Ishikawa (cell line): ENCODE data around the gene VGLL3.
A peak's percentile ranks its signal among the peaks of the same experiment; 100 is the strongest.

Source experiments
- CEBPB ChIP-seq: IDR thresholded peaks from 2 replicates; pipeline ENCODE4 v1.6.1; 2012
- CREB1 ChIP-seq: IDR thresholded peaks from 2 replicates; pipeline ENCODE4 v1.6.1; 2012; ENCODE audit warnings: low read depth
- EGR1 ChIP-seq: IDR thresholded peaks from 2 replicates; pipeline ENCODE4 v1.6.1; 2012
- EP300 ChIP-seq: IDR thresholded peaks from 2 replicates; pipeline ENCODE4 v1.6.1; 2012; ENCODE audit warnings: borderline replicate concordance
- FOXM1 ChIP-seq: IDR thresholded peaks from 2 replicates; pipeline ENCODE4 v1.6.1; 2012; ENCODE audit warnings: low read depth, borderline replicate concordance
- NFIC ChIP-seq: IDR thresholded peaks from 2 replicates; pipeline ENCODE4 v1.6.1; 2012
- RAD21 ChIP-seq: IDR thresholded peaks from 2 replicates; pipeline ENCODE4 v1.6.1; 2012; ENCODE audit warnings: low read depth
- TAF1 ChIP-seq: IDR thresholded peaks from 2 replicates; pipeline ENCODE4 v1.6.1; 2012; ENCODE audit warnings: low read depth, mild to moderate bottlenecking
- TCF12 ChIP-seq: IDR thresholded peaks from 2 replicates; pipeline ENCODE4 v1.6.1; 2012; ENCODE audit warnings: low read depth
- TEAD4 ChIP-seq: IDR thresholded peaks from 2 replicates; pipeline ENCODE4 v1.6.1; 2012
- YY1 ChIP-seq: IDR thresholded peaks from 2 replicates; pipeline ENCODE4 v1.6.1; 2012; ENCODE audit warnings: low read depth
- ZBTB7A ChIP-seq: IDR thresholded peaks from 2 replicates; pipeline ENCODE4 v1.6.1; 2012; ENCODE audit warnings: low read depth
- TF ChIP-seq, protein P1 (sequence below): IDR thresholded peaks from 2 replicates; pipeline ENCODE4 v1.6.1; 2012
- TF ChIP-seq, protein P2 (sequence below): IDR thresholded peaks from 2 replicates; pipeline ENCODE4 v1.6.1; 2012; ENCODE audit warnings: low read depth, mild to moderate bottlenecking
- TF ChIP-seq, protein P3 (sequence below): IDR thresholded peaks from 2 replicates; pipeline ENCODE4 v1.6.1; 2012

The VGLL3 gene

DNA sequence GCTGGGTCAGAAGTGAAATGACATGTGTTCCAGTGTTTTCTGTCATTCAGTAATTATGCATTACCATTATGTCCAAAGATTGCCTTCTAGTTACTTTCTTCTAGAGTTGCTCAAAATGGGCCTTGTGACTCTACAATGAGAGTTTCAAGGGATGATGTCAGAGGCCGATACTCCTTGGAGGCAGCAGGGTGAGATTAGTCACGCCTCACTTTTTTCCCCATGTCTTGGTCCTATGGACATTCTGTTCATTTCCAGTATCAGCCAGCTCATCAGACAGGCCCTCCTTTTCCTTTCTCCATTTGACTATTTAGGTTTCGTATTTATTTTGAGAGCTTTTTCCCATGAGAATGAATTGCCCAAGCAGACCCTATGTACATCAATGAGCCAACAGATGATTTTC lies 17.5 kb downstream of the VGLL3 start:
- TF ChIP-seq CEBPB (no peak), TCF12 (no peak), CREB1 (no peak), FOXM1 (no peak), RAD21 (no peak), TAF1 (no peak), EP300 (no peak), NFIC (no peak)
- TF ChIP-seq, protein P1, sequence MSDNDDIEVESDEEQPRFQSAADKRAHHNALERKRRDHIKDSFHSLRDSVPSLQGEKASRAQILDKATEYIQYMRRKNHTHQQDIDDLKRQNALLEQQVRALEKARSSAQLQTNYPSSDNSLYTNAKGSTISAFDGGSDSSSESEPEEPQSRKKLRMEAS = no peak
- TF ChIP-seq, protein P2, sequence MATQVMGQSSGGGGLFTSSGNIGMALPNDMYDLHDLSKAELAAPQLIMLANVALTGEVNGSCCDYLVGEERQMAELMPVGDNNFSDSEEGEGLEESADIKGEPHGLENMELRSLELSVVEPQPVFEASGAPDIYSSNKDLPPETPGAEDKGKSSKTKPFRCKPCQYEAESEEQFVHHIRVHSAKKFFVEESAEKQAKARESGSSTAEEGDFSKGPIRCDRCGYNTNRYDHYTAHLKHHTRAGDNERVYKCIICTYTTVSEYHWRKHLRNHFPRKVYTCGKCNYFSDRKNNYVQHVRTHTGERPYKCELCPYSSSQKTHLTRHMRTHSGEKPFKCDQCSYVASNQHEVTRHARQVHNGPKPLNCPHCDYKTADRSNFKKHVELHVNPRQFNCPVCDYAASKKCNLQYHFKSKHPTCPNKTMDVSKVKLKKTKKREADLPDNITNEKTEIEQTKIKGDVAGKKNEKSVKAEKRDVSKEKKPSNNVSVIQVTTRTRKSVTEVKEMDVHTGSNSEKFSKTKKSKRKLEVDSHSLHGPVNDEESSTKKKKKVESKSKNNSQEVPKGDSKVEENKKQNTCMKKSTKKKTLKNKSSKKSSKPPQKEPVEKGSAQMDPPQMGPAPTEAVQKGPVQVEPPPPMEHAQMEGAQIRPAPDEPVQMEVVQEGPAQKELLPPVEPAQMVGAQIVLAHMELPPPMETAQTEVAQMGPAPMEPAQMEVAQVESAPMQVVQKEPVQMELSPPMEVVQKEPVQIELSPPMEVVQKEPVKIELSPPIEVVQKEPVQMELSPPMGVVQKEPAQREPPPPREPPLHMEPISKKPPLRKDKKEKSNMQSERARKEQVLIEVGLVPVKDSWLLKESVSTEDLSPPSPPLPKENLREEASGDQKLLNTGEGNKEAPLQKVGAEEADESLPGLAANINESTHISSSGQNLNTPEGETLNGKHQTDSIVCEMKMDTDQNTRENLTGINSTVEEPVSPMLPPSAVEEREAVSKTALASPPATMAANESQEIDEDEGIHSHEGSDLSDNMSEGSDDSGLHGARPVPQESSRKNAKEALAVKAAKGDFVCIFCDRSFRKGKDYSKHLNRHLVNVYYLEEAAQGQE = no peak
- TF ChIP-seq, protein P3, sequence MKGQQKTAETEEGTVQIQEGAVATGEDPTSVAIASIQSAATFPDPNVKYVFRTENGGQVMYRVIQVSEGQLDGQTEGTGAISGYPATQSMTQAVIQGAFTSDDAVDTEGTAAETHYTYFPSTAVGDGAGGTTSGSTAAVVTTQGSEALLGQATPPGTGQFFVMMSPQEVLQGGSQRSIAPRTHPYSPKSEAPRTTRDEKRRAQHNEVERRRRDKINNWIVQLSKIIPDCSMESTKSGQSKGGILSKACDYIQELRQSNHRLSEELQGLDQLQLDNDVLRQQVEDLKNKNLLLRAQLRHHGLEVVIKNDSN = no peak

DNA sequence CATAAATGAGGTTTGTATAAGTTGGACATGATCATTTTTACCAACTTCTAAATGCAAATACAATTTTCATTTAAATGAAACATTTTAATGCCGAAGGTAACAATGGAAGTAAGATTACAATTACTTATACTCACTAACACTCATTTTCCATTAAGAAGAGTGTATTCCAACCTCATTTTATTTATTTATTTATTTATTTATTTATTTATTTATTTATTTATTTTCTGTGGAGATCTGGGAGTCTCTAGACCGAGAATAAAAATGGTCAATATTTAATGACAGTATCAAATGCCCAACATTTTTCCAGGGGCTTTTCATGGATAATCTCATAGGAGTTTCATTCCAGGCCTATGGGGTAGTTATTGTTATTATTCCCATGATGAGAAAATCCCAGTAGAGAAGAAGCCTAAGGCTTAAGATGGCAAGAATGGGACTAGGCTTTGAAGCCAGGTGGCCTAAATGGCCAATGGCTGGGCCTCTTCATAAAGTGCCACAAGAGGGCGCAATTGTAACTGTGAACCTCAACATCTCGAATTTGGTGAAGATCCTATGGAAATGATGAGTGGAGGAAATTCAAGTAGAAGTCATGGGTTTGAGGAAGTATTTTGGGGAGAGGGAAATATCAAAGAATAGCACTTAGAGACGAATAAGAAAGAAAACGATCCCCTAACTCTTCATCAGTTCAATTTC lies 21.3 kb downstream of the VGLL3 start:
- peak; percentile 78 for TF ChIP-seq RAD21
- TF ChIP-seq EP300 = no peak
- TF ChIP-seq, protein P1 = no peak
- TF ChIP-seq ZBTB7A = no peak
- TF ChIP-seq CREB1 = no peak

DNA sequence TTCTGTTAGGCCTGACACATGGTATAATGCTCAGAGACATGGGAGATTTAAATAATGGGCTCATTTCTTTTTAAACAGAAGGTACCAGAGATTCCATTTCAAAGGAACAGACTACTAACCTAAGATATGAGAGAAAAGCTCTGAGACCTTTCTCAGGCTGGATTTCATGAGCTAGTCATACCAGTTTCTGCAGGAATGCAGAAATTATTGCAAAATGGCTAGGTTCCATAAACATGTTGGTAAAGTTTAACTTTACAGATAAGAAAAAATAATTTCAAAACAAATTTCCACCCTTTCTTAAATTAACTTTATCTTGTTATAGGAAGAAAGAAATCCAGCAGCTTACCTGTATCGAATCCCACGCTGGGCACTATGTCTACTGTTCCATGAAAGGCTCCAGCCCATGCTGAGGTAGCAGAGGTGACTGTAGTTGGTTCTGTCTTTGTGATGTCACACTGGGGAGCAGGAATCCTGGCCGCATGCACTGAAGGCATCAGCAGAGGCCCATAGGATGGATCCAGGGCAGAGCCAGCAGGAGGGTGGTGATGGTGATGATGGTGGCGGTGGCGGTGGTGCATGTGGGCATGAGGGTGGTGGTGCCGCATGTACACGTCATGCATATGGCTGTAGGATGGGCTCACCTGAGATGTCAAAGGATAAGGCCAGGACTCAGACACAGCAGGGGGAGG lies 22.6 kb downstream of the VGLL3 start:
- TF ChIP-seq CREB1 = no peak
- TF ChIP-seq, protein P2 = no peak

DNA sequence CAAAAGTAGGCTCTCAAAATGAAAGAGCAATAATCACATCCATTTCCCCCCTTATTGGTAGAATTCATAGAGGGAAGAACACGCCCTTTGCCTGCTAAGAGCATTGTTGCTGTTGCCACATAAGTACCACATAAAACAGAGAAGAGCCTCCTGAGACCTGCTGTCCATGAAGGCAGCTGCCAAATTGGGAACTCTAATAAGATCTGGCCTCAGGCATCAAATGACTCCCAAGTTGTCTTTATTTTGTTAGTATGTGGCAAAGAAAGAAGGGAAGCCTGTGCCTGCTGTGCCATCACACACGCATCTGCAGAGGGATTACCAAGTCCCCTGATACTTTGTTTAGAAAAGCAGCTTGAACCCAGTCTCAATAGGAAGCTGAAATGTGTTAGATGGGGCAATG lies 23.9 kb downstream of the VGLL3 start:
- TF ChIP-seq EP300 = no peak
- no peak for TF ChIP-seq FOXM1
- TF ChIP-seq, protein P1 = no peak
- no peak for TF ChIP-seq EGR1
- no peak for TF ChIP-seq YY1
- no peak for TF ChIP-seq TAF1
- TF ChIP-seq, protein P3 = no peak
- no peak for TF ChIP-seq CEBPB
- TF ChIP-seq, protein P2 = no peak
- TF ChIP-seq TEAD4 = no peak
- no peak for TF ChIP-seq ZBTB7A
